SKM-1 treated with dmso at 0.1 percent for 144 hours (cell line): Measurements from ENCODE around the gene EXOC2.
A peak's percentile ranks its signal among the peaks of the same experiment; 100 is the strongest.
"Not testable (repeated sequence)": the region's sequence is repeated elsewhere in the genome, so short reads cannot be mapped to it uniquely, and the experiment has no call there.

ENCODE experiments used
- DNase-seq: peaks from one replicate; lab custom pipeline; 2025; ENCODE audit not compliant: unreplicated experiment; lab: John Stamatoyannopoulos, UW

EXOC2 gene

DNA sequence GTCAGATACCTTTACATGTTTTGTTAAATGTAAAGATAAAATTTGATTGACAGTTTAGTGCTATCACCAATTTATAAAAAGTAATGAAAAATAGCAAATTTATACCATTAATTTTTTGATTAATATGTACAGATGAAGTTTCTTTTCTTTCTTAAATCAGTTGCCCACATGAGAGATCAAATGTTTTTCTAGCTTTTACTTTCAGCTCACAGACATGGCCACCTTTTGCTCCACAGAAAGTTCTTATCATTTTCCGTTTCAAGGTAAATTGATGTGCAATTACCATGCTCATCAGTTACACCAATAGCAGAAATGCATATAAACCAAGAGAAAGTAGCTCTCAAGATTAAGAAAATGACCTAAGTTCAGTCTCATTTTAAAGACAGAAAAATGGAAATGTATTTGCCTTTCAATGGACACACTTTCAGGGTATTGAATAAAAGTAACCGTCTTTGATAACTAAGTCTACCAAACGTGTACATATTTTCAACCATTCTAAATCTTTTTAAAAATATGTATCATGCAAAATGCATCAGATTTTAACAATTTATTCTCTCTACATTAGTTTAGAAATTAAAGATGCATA, 16.6 kb upstream of the EXOC2 start:
- DNase-seq: no peak

DNA sequence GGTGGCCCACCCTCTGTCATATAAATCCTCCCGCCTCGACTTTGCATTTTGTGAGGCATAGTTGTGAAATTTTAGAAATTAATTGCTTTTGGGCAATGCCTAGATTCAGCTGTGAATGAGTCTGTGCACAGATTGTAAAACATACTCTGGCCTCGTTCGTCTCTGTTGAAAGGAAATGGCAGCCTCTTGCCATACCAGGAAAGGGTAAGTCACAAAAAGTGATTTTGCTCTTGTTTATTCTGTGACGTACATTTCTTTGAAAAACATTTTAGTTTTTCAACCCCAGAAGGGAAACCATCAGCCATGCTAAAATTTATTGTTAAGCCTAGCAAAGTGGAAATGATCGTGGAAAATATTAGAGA, 15.3 kb upstream of the EXOC2 start:
- DNase-seq: no peak

DNA sequence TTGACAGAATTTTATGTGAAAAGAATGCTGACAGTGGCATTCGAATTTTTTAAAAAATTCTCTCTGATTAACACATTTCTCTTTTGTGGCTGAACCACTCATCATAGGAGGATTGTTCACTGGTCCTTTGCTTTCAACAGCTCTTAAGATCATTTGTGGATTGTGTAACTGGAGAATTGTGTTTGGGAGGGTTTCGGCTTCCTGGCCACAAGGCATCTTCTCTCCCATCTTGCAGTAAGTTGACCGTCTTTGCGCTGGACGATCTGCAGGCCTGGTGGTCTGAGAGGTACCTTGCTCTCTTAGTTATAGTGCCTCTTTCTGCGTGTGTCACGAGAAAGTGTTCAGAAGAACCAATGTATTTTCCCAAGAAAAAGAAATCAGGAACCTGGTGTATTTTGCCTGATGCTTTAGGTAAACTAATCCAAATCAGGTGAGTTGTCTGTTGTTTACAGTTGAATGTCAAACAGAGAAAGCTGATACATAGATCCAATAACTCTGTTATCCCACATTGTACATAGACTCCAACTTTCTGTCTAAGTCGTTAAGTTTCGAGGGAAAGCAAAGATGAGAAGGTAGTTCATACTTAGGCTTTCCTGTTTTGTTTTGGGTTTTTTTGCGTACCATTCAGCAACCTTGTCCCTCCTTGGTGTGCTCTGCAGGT, 14.8 kb upstream of the EXOC2 start:
- no peak for DNase-seq

- DNase-seq: no peak
Measured at GRCh38 chr6:706819-707381, 14.0 kb upstream of the EXOC2 start.

DNA sequence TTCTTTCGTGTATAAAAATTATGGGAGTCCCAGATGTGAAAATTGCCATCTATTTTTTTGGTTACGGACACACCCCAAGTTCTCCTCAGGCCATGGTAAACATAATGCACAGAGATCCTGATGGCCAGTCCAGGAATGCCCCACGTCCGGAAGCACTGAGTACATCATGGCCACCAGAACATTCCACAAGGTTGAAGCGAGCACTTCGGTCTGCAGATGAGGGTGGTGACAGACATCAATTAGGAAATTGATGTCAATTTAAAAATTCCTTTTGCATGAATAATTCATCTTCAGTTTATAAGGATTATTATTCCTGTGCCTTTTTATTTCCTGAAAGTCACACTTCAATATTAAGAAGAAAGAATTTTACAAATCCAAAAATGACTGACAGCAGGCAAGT, 13.2 kb upstream of the EXOC2 start:
- DNase-seq: no peak

GRCh38 chr6:705047-705446, 12.1 kb upstream of the EXOC2 start:
- DNase-seq: no peak

DNA sequence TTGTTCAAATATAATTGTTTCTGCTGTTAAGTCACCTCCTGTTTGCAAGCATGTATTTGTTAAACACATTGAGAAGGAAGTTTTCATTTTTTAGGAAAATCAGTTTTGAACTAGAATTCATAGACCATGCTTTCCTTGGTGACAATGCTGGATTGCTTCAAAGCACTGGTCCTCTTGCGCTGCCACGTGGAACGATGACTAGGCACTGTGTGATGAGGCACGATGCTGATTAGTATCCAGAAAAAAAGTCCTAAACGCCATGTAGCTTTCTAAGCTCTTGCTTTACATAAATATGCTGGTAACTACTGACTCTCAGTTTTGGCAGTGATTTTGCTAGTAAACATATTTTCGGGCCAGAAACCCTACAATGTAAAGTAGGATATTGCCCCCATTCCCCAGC, 11.1 kb upstream of the EXOC2 start:
- no peak for DNase-seq

- DNase-seq: no peak
Measured at GRCh38 chr6:703552-703951, 10.6 kb upstream of the EXOC2 start.

DNA sequence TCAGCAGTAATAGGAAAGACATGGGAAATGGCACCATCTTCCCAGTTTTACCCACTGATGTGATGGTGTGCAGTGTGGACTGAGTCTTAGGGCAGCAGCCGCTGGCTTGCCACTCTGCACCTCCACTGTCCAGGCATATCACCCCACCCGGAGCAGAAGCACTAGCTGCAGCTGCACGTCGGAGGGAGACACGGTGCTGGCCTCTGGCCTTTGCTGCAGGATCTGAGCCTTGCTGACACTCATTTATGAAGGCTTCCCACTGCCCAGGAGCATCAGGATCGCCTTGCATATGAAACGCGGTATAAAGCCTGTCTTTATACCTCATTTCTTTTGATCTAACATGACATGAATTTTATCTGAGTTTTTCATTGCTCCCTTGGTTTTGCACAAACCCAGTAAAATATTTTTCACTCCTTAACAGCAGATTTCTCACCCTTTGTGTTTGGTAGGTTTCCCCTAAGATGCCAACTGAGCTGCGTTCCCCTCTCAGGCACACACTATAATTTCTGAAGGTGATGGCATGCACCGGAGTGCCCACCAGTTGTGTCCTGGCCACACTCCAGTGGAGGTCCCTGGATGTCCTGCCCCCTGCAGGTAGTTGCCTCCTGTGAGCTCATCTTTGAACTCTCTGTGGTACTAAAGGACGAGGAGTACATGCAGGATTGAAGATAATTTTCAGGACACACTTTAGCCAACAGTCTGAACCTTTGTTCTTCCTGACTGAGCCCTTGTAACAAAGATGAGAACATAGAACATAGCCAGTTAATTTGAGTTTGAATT, 9.0 kb upstream of the EXOC2 start:
- no peak for DNase-seq

DNA sequence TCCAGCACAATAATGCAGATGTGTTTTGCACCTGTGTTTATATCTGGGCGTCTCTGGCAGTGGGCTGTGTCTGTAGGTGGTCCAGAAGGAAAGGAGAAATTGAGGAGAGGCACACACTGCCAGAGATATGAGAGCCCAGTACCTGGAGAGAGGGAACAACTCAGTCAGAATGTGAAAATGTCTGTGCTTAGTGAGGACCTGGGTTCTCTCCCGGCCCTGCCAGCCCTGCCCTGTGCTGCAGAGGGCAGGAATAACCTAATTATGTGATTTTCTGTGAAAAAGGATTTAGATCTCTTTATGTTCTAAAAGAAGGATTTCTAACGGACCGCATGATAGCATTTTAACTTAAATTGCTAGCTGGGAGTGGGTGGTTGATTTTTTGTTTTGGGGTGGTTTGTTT, 8.3 kb upstream of the EXOC2 start:
- DNase-seq: no peak

DNA sequence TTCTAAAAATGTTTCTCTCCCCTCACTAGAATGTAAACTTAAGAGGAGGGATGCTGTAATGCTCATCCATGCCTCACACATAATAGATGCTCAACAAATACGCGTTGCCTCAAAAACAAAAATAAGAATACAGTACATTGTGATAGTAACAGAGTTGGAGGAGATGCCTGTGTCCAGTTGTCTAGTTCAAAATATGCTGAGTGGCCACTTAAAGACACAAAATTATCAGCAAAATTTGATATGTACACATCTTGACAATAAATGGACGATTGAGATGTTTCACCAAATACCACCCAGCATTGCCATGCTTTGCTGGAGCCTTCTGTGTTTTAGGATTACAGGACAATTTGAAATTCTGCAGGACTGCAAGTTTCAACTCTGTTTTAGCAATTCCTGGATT, 7.6 kb upstream of the EXOC2 start:
- no peak for DNase-seq

DNA sequence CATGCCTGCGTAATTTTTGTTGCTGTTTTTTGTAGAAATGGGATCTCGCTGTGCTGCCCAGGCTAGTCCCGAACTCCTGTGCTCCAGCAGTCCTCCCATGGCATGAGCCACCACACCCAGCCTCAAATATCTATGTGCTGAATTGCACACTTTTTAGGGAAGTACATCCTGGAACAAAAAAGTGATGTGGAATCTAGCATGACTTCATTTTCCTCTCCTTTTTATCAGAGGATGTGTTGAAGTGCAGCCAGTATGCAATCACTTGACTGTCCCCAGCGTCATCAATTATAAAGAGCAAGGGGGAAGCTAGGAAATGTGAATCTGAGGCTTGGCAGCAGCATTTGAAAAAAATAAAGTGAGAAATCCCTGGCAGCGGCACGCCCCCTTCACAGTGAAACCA, 6.4 kb upstream of the EXOC2 start:
- no peak for DNase-seq

GRCh38 chr6:694431-695126, 1.6 kb upstream of the EXOC2 start:
- not testable (repeated sequence) for DNase-seq

- DNase-seq: no peak
Measured at GRCh38 chr6:693723-694009, 727 bp upstream of the EXOC2 start.

GRCh38 chr6:692356-692851, 535 bp downstream of the EXOC2 start:
- peak; percentile 30 for DNase-seq

GRCh38 chr6:689223-689622, 3.7 kb downstream of the EXOC2 start:
- no peak for DNase-seq

DNA sequence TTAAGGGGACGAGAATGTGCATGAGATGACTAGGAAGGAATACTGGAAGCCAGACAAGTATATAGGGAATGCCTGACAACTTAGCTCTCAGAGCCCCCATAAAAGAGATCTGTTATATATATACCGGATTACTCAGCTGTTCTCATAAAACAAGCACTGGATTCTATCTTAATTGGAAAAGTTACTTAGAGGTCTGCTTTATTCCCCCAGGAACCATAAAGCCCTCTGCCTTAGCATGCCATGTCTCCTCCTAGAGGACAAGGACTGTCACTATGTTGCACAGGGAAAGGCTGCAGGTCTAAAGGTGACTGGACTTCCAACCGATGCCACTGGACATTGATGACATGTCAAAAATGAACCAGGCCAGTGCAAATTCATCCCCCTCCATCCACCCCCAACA, 6.4 kb downstream of the EXOC2 start:
- no peak for DNase-seq

- no peak for DNase-seq
Measured at GRCh38 chr6:684831-685636, 7.9 kb downstream of the EXOC2 start.

DNA sequence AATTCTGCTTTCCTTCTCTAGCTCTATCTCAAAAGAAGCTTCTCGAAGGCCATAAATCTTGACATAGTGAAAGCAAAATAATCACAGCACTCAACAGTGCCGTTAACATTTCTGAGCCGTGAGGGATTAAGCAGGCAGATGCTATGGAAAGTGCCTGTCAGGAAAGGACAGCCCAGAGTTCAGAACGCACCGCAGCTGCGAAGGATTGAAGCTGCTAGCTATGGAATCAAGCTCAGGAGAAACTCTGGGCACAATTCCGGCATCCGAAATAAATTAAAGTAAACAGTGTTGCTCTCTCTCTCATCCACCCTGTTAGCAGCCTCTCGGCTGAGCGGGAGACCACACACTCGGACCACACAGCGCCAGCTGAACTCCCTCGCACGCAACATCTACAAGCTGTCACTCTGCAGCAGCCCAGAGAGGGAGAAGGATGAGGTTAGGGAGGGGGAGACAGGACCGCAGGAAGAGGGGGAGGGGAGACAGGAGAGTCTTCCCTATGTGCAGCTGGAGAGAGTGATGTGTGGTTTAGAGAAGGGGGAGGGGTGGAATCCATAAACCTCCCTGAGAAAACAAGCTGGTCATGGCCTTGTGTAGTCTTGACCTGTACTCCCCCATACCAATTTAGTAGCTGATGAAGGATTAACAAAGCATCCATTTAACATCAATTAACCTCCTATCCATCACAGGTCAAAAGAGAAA, 9.0 kb downstream of the EXOC2 start:
- no peak for DNase-seq

GRCh38 chr6:680666-681340, 12.1 kb downstream of the EXOC2 start:
- DNase-seq: no peak
